Measurements from ENCODE around the gene FTL.
A peak's percentile ranks its signal among the peaks of the same experiment; 100 is the strongest.

DNA sequence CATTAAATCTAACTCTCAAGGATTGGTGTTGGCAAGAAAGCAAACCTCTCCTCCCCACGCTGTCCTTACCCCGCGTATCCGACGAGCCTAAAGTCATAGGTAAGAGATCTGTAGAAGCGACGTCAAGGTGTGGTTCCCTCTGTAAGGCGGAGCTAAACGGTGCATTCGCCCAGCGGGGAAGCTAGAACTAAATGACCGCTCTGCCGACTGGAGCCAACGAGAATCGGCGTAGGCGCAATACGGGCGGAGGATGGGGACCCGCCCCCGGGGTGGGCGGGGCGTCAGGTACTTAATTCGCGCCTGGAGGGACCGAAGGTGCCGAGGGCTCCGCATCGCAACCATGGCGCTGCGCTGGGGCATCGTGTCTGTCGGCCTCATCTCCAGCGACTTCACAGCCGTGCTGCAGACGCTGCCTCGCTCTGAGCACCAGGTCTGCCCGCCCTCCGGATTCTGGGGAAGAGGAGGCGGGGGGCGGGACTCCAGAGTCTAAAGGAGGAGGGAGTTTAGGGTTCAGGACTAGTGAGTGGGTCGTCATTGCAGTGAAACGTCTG lies 31.7 kb upstream of the FTL start, which contains the start of gene DHDH:
- TF ChIP-seq, protein P1, sequence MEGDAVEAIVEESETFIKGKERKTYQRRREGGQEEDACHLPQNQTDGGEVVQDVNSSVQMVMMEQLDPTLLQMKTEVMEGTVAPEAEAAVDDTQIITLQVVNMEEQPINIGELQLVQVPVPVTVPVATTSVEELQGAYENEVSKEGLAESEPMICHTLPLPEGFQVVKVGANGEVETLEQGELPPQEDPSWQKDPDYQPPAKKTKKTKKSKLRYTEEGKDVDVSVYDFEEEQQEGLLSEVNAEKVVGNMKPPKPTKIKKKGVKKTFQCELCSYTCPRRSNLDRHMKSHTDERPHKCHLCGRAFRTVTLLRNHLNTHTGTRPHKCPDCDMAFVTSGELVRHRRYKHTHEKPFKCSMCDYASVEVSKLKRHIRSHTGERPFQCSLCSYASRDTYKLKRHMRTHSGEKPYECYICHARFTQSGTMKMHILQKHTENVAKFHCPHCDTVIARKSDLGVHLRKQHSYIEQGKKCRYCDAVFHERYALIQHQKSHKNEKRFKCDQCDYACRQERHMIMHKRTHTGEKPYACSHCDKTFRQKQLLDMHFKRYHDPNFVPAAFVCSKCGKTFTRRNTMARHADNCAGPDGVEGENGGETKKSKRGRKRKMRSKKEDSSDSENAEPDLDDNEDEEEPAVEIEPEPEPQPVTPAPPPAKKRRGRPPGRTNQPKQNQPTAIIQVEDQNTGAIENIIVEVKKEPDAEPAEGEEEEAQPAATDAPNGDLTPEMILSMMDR (IDR thresholded peaks at IDR 0.05) = no peak
- TF ChIP-seq POLR2A (IDR thresholded peaks at IDR 0.05) = peak; percentile 59 to 88
